K562 (cell line): Measurements from ENCODE around the gene LEPROT. TPM values are rescaled to one million over a fixed set of nuclear protein-coding genes. Genes with fewer than 3 reads are reported as not detected.

ENCODE experiments used
- CBFA2T2 ChIP-seq: fragments of 450-650 bp; conservative IDR thresholded peaks from 2 replicates; pipeline ENCODE4 v1.6.1; 2017; ENCODE audit warnings: mild to moderate bottlenecking
- CEBPG ChIP-seq, 3 experiments: fragments of 200-800 bp in 1 of 3; sonication (Bioruptor generic) in 1 of 3; sonication (generic) in 1 of 3; formaldehyde crosslinking in 1 of 3; IDR thresholded peaks in 2 of 3; conservative IDR thresholded peaks in 1 of 3; 2 replicates each; pipeline versions ENCODE4 v1.6.1 to v1.8.0; 2016 to 2022; ENCODE audit warnings: missing compliant biosample characterization in 2 of 3, missing genetic modification characterization in 2 of 3, mild to moderate bottlenecking in 1 of 3, missing genetic modification reagents in 1 of 3
- CHD4 ChIP-seq: fragments of 200-600 bp; sonication (generic); IDR thresholded peaks from 3 replicates; pipeline ENCODE4 v1.6.1; 2012; ENCODE audit warnings: low read depth, mild to moderate bottlenecking, mixed read lengths, low read length, inconsistent platforms; ENCODE audit not compliant: insufficient read depth, insufficient replicate concordance, poor library complexity, severe bottlenecking
- GABPA ChIP-seq: fragments of 200-800 bp; sonication (Bioruptor generic); conservative IDR thresholded peaks from 2 replicates; pipeline ENCODE4 v1.6.1; 2016; ENCODE audit warnings: low read depth, missing genetic modification characterization, missing compliant biosample characterization
- HOXB6 ChIP-seq: fragments of 250-450 bp; sonication (Bioruptor Pico); IDR thresholded peaks from 2 replicates; pipeline ENCODE4 v1.5.1; 2022; ENCODE audit warnings: mild to moderate bottlenecking, borderline replicate concordance
- ID3 ChIP-seq, 2 experiments: fragments of 250-450 bp in 1 of 2; fragments of 450-650 bp in 1 of 2; sonication (Bioruptor Pico) in 1 of 2; IDR thresholded peaks; 2 replicates each; pipeline versions ENCODE4 v1.6.1 to v1.8.0; 2016 to 2021; ENCODE audit warnings: mild to moderate bottlenecking in 2 of 2, moderate library complexity in 2 of 2, missing compliant biosample characterization in 1 of 2, missing genetic modification characterization in 1 of 2
- MIER1 ChIP-seq: fragments of 450-650 bp; IDR thresholded peaks from 2 replicates; pipeline ENCODE4 v1.6.1; 2016; ENCODE audit warnings: antibody characterized with exemption, mild to moderate bottlenecking, low read depth
- MTA3 ChIP-seq: fragments of 450-650 bp; formaldehyde crosslinking; IDR thresholded peaks from 2 replicates; pipeline ENCODE4 v1.6.1; 2017; ENCODE audit warnings: mild to moderate bottlenecking, borderline replicate concordance
- MXD1 ChIP-seq: fragments of 250-450 bp; sonication (Bioruptor Pico); IDR thresholded peaks from 2 replicates; pipeline ENCODE4 v1.8.0; 2021; ENCODE audit warnings: borderline replicate concordance, mild to moderate bottlenecking, moderate library complexity; ENCODE audit not compliant: poor library complexity, severe bottlenecking
- RAD21 ChIP-seq, 2 experiments: fragments of 250-450 bp in 1 of 2; fragments of 450-650 bp in 1 of 2; sonication (Bioruptor Pico) in 1 of 2; formaldehyde crosslinking in 1 of 2; IDR thresholded peaks in 1 of 2; conservative IDR thresholded peaks in 1 of 2; 2 replicates each; pipeline versions ENCODE4 v1.4.0 to v1.8.0; 2020 to 2022; ENCODE audit warnings: mild to moderate bottlenecking in 2 of 2, moderate library complexity in 1 of 2
- RNF2 ChIP-seq: sonication (generic); IDR thresholded peaks from 2 replicates; pipeline ENCODE4 v1.6.1; 2016
- SAFB ChIP-seq: fragments of 200-400 bp; formaldehyde crosslinking; IDR thresholded peaks from 2 replicates; pipeline ENCODE4 v1.6.1; 2017; ENCODE audit warnings: low read depth, low read length, borderline replicate concordance
- SMC3 ChIP-seq: conservative IDR thresholded peaks from 2 replicates; pipeline ENCODE4 v1.6.1; 2011; ENCODE audit warnings: low read depth, low read length, improper control_type of control experiment; ENCODE audit not compliant: insufficient read depth
- TRIM28 ChIP-seq: fragments of 450-650 bp; IDR thresholded peaks from 2 replicates; pipeline ENCODE4 v1.6.1; 2017
- UBTF ChIP-seq, 2 experiments: IDR thresholded peaks; 2 replicates each; pipeline ENCODE4 v1.6.1; 2012; ENCODE audit warnings: improper control_type of control experiment in 2 of 2, low read depth in 2 of 2, low read length in 2 of 2, borderline replicate concordance in 1 of 2
- ZNF224 ChIP-seq: sonication (generic); formaldehyde crosslinking; IDR thresholded peaks from 2 replicates; pipeline ENCODE4 v1.8.0; 2022; ENCODE audit warnings: mild to moderate bottlenecking, missing genetic modification reagents
- ZNF436 ChIP-seq: fragments of 250-450, 450-650 bp; sonication (Bioruptor Pico); formaldehyde crosslinking; IDR thresholded peaks from 2 replicates; pipeline ENCODE4 v1.7.0; 2020; ENCODE audit warnings: mild to moderate bottlenecking
- ZNF561 ChIP-seq: fragments of 450-650 bp; formaldehyde crosslinking; conservative IDR thresholded peaks from 2 replicates; pipeline ENCODE4 v1.4.0; 2020; ENCODE audit warnings: mild to moderate bottlenecking, moderate library complexity
- ZNF584 ChIP-seq: fragments of 200-800 bp; sonication (Bioruptor generic); IDR thresholded peaks from 2 replicates; pipeline ENCODE4 v1.6.1; 2016; ENCODE audit warnings: low read depth, mild to moderate bottlenecking, missing genetic modification characterization, missing compliant biosample characterization
- polyA plus RNA-seq, 8 experiments: library from polyadenylated mRNA; depleted of rRNA in 4 of 8; stranded (reverse) in 5 of 8; unstranded in 3 of 8; fragments of >200 nt; fragmentation: Nextera tagmentation in 2 of 8; fragmentation: Illumina TruSeq in 1 of 8; extraction: Ambion mirVana in 2 of 8; extraction: Trizol in 1 of 8; gene quantifications; 2 replicates each; pipeline versions ENCODE4 v1.2.1 to v1.2.3, GENCODE V29; 2011 to 2014; ENCODE audit warnings: inconsistent platforms in 1 of 8, missing spikeins in 1 of 8
- total RNA-seq, 7 experiments: library from RNA; depleted of rRNA in 6 of 7; stranded (reverse); fragments of >200 nt in 6 of 7; fragmentation: Illumina TruSeq in 2 of 7; extraction: Trizol in 2 of 7; gene quantifications; 2 replicates each; pipeline versions ENCODE4 v1.2.1 to v1.2.3, GENCODE V29; 2011 to 2021; ENCODE audit warnings: low replicate concordance in 1 of 7
- TF ChIP-seq, protein P1 (sequence below): fragments of 150-350 bp; conservative IDR thresholded peaks from 2 replicates; pipeline ENCODE4 v1.6.1; 2014; ENCODE audit warnings: low read length

Gene LEPROT
- total and polyA plus RNA-seq, 9 of the 15 experiments (the other 6 are each of a cell fraction or from before 2014, with no cell fraction given): 28.1 to 97.5 (median 45.8) TPM

DNA sequence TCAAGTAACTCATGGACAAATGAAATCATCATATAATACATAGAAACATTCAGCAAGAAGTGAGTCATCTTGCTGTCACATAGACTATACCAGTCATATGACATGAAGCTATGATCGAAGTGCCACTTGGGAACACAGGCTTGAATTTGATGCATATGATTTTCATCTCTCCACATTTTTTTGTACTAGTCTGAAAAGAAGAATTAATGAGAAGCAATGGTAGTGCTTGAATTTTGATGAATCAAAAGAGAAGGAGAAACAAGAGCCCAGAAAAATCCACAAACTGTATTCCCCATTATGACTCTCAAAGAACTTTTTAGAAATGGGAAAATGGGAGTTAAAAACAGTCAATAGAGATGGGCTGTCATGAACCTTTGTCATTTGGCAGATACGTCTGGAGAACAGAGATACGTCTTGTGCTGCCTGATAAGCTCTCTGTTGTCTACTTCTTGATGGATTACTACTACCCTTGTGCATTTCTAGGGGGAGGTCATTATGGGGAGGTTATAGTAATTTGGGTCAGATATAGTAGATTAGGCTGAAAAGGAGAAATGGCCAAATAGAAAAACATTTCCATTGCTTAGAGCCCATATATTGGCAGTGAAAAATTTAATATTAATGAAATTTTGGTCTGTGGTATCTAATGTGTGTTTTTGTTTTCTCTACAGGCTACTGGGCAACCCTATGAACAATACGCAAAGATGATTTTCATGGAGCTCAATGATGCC, 8.0 kb upstream of the LEPROT start (continued):
- TF ChIP-seq, protein P1, sequence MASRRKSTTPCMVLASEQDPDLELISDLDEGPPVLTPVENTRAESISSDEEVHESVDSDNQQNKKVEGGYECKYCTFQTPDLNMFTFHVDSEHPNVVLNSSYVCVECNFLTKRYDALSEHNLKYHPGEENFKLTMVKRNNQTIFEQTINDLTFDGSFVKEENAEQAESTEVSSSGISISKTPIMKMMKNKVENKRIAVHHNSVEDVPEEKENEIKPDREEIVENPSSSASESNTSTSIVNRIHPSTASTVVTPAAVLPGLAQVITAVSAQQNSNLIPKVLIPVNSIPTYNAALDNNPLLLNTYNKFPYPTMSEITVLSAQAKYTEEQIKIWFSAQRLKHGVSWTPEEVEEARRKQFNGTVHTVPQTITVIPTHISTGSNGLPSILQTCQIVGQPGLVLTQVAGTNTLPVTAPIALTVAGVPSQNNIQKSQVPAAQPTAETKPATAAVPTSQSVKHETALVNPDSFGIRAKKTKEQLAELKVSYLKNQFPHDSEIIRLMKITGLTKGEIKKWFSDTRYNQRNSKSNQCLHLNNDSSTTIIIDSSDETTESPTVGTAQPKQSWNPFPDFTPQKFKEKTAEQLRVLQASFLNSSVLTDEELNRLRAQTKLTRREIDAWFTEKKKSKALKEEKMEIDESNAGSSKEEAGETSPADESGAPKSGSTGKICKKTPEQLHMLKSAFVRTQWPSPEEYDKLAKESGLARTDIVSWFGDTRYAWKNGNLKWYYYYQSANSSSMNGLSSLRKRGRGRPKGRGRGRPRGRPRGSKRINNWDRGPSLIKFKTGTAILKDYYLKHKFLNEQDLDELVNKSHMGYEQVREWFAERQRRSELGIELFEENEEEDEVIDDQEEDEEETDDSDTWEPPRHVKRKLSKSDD: no peak
- TF ChIP-seq TRIM28 (peak; percentile 30; the same call in 1 of the 2 replicates), MIER1 (no peak), ZNF584 (CRISPR knock-in tag) (peak; percentile 9; the same call in 1 of the 2 replicates), ZNF436 (CRISPR knock-in tag) (no peak), GABPA (peak; percentile 25; the same call in 1 of the 2 replicates), CBFA2T2 (peak; percentile 97), UBTF (IDR thresholded peaks at IDR 0.05; ENCODE audit: borderline replicate concordance in 1 of 2, low read depth in 2 of 2, low read length in 2 of 2) (no peak), RAD21 (CRISPR knock-in tag; conservative IDR thresholded peaks at IDR 0.05 in 1 of 2, IDR thresholded peaks at IDR 0.05 in 1 of 2) (peak; percentile 26 to 42; a peak in 2 of 4 replicates), HOXB6 (no peak), RNF2 (peak; percentile 93), CHD4 (no peak), ZNF561 (CRISPR knock-in tag) (no peak), CEBPG (CRISPR knock-in tag; IDR thresholded peaks at IDR 0.05) (0 out of 2 replicates have a peak, but pooled peaks have one; percentile 32), CEBPG (tag; conservative IDR thresholded peaks at IDR 0.05 in 1 of 2, IDR thresholded peaks at IDR 0.05 in 1 of 2) (peak in 1 of 2 experiments; percentile 50; a peak in 1 of 4 replicates), MTA3 (peak; percentile 63), SAFB (no peak), MXD1 (CRISPR knock-in tag) (no peak), ZNF224 (CRISPR knock-in tag) (no peak), SMC3 (no peak), ID3 (CRISPR knock-in tag; IDR thresholded peaks at IDR 0.05) (no peak), ID3 (tag; IDR thresholded peaks at IDR 0.05) (no peak)
